Kidney epithelial cell (primary cell): ENCODE results near the gene CLPSL1. TPM values are rescaled to one million over a fixed set of nuclear protein-coding genes. Genes with fewer than 3 reads are reported as not detected.

Experiments
- DNase-seq: peaks from one replicate; pipeline ENCODE4 v3.0.0-alpha.2; 2010; ENCODE audit warnings: low read depth
- H3K27me3 ChIP-seq: 2 replicates; pipeline ENCODE4 v1.6.0; 2011; ENCODE audit warnings: low read length; ENCODE audit not compliant: control insufficient read depth, insufficient read depth
- H3K36me3 ChIP-seq: 2 replicates; pipeline ENCODE4 v1.5.1; 2011; ENCODE audit warnings: low read length; ENCODE audit not compliant: control insufficient read depth, insufficient read depth
- H3K4me3 ChIP-seq: 2 replicates; pipeline ENCODE4 v1.5.1; 2011; ENCODE audit warnings: low read depth, mild to moderate bottlenecking, control low read depth, low read length
- total RNA-seq: library from RNA; depleted of rRNA; stranded (reverse); fragments of >200 nt; gene quantifications from 2 replicates; pipeline ENCODE4 v1.2.3, GENCODE V29; 2015
- TF ChIP-seq, protein P1 (sequence below): IDR thresholded peaks from 2 replicates; pipeline ENCODE4 v1.5.1; 2011; ENCODE audit warnings: mild to moderate bottlenecking, moderate library complexity, low read length, control low read depth, inconsistent platforms; ENCODE audit not compliant: insufficient read depth, poor library complexity, severe bottlenecking

The CLPSL1 gene
- total RNA-seq, 1 donor from 2014 or later, result not detected

DNA sequence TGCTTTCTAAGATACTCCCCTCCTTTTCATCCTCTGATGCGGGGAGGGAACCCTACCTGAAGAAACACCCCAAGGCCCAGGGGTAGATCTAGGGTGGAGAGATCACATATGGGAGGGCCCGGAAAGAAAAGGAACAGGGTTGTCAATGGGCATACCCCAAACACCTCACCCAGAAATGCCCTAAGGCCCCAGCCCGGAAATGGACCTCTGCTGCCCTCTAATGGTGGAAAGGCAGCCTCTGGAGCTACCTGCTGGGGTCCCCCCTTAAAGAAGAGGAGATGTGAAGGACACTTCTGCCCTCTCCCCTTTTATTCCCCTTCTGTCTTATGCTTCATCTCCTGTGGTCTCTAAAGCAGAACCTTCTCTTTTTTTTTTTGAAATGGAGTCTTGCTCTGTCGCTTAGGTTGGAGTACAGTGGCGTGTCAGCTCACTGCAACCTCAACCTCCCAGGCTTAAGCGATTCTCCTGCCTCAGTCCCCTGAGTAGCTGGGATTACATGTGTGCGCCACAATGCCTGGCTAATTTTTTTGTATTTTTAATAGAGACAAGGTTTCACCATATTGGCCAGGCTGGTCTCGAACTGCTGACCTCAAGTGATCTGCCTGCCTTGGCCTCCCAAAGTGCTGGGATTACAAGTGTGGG, 44.4 kb upstream of the CLPSL1 start:
- TF ChIP-seq, protein P1, sequence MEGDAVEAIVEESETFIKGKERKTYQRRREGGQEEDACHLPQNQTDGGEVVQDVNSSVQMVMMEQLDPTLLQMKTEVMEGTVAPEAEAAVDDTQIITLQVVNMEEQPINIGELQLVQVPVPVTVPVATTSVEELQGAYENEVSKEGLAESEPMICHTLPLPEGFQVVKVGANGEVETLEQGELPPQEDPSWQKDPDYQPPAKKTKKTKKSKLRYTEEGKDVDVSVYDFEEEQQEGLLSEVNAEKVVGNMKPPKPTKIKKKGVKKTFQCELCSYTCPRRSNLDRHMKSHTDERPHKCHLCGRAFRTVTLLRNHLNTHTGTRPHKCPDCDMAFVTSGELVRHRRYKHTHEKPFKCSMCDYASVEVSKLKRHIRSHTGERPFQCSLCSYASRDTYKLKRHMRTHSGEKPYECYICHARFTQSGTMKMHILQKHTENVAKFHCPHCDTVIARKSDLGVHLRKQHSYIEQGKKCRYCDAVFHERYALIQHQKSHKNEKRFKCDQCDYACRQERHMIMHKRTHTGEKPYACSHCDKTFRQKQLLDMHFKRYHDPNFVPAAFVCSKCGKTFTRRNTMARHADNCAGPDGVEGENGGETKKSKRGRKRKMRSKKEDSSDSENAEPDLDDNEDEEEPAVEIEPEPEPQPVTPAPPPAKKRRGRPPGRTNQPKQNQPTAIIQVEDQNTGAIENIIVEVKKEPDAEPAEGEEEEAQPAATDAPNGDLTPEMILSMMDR, result peak; percentile 96
- DNase-seq, result no peak

DNA sequence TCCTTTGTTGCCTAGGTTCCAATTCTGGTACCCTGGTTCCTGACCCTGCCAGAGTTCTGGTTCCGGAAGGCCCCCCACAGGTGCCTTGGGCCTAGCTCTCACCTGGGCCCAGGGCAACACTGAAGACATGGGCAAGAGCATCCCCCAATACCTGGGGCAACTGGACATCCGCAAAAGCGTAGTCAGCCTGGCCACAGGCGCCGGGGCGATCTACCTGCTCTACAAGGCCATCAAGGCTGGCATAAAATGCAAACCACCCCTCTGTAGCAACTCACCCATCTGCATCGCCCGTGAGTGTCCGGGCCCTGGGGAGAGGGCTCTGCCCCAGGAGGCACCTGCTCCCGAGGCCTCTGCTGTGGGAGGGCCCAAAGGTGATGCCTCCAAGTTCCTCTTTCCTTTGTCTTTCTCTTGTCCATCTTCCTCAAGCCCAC, 43.8 kb upstream of the CLPSL1 start, which contains the start of gene ARMC12:
Gene ARMC12, plus strand, starts transcription at position 51 of the 431 bp plus-strand sequence. Its CDS starts 77 bp downstream, at position 128.
- Histone ChIP-seq H3K4me3 (no peak within 1 kb of the TSS), H3K27me3 (no peaks in the 10 kb centered on the region), H3K36me3 (no peaks in the 10 kb centered on the region)
- TF ChIP-seq, protein P1, result no peak
- no peak for DNase-seq

More for the DNA sequence above, 44.4 kb upstream of the CLPSL1 start:
- H3K4me3 ChIP-seq, result no peak overlapping the region
- H3K36me3 ChIP-seq, result no peaks in the 10 kb centered on the region
- H3K27me3 ChIP-seq, result no peaks in the 10 kb centered on the region

GRCh38 chr6:35737413-35738211, 43.2 kb upstream of the CLPSL1 start:
- H3K4me3 ChIP-seq, result no peak overlapping the region
- TF ChIP-seq, protein P1, result peak; percentile 68
- no peaks in the 10 kb centered on the region for H3K27me3 ChIP-seq
- DNase-seq, result no peak
- no peaks in the 10 kb centered on the region for H3K36me3 ChIP-seq

DNA sequence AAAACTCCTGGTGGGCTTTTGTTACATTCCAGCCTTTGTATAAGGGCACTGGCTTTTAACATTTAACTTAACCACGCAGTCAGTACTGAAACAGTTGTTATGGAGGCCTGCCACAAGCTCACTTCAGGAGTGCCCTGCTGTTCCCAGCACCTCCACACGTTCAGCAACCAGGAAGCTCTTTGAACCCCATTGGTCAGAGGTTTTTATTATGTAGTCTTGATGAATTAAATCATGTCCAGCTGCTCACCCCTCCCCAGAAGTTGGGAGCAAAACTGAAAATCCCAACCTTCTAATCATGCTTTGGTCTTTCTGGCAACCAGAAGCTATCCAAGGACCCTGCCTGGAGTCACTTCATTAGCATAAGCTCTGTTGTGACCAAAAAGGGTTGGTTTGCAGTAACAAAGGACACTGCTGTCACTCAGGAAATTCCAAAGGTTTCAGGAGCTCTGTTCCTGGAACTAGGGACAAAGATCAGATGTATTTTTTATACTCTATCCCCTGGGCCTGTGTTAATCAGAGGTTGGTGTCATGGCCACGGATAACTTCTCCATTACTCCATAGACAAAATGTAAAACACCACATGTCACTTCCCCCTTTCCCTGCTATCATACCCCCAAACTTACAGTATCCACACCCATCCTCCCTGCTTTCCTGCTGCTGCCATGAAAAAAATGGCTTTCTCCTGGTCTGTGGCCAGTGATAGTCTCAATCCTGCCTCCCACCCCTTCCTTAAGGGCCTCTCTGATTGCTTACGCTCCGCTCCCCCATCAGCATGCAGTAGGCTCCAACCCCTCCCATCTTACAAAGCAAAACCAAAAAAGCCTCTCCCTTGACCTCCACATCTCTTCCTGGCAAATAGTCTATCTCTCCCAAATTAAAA, 40.9 kb upstream of the CLPSL1 start:
- Histone ChIP-seq H3K27me3 (no peaks in the 10 kb centered on the region), H3K36me3 (no peaks in the 10 kb centered on the region), H3K4me3 (no peak overlapping the region)
- TF ChIP-seq, protein P1, result no peak
- DNase-seq, result no peak

DNA sequence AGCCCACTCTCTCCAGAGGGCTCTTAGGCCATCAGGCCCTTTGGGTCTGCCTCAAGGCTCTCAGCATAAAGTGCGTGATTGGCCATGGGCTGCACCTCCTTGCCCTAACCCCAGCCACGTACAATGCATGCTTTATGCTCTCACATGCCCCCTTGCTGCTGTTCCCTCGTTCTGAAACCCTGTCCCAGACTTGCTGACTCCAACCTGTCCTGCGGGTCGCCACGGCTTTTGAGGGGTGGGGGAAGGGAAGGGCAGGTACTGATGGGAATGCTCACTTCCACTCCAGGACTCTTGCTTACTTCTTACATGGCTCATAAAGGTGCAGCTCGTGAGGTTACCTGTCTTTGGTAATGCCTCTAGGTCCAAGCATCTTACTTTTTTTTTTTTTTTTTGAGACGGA, 38.0 kb upstream of the CLPSL1 start:
- H3K27me3 ChIP-seq, result no peaks in the 10 kb centered on the region
- no peaks in the 10 kb centered on the region for H3K36me3 ChIP-seq
- no peak for DNase-seq
- H3K4me3 ChIP-seq, result no peak overlapping the region
- TF ChIP-seq, protein P1, result no peak
